Mesendoderm (in vitro differentiated cells): Measurements from ENCODE around the gene KCNC1.

Experiments
- DNase-seq: peaks from one replicate; pipeline ENCODE4 v3.0.0; 2013
- H2AK5ac ChIP-seq: 2 replicates; pipeline ENCODE4 v1.6.1; 2013; ENCODE audit warnings: low read length, inconsistent platforms
- H2BK120ac ChIP-seq: 2 replicates; pipeline ENCODE4 v1.6.1; 2013; ENCODE audit warnings: low read depth, mild to moderate bottlenecking, low read length, moderate library complexity, mixed read lengths
- H2BK15ac ChIP-seq: replicated peaks from 2 replicates; pipeline ENCODE4 v1.6.1; 2013; ENCODE audit warnings: low read depth, mild to moderate bottlenecking, moderate library complexity
- H2BK5ac ChIP-seq: 2 replicates; pipeline ENCODE4 v1.6.1; 2013; ENCODE audit warnings: low read length, inconsistent platforms
- H3K18ac ChIP-seq: 2 replicates; pipeline ENCODE4 v1.6.1; 2013; ENCODE audit warnings: mild to moderate bottlenecking, low read length, mixed read lengths
- H3K23ac ChIP-seq: one replicate; pipeline ENCODE4 v1.6.1; 2013; ENCODE audit warnings: low read length
- H3K27ac ChIP-seq: 2 replicates; pipeline ENCODE4 v1.5.1; 2013; ENCODE audit warnings: low read depth, mild to moderate bottlenecking, inconsistent platforms, low read length, moderate library complexity
- H3K27me3 ChIP-seq: 2 replicates; pipeline ENCODE4 v1.6.1; 2013; ENCODE audit warnings: low read length, control low read depth, mild to moderate bottlenecking, inconsistent platforms; ENCODE audit not compliant: insufficient read depth, poor library complexity
- H3K36me3 ChIP-seq: 2 replicates; pipeline ENCODE4 v1.6.1; 2013; ENCODE audit warnings: low read length, inconsistent platforms; ENCODE audit not compliant: control insufficient read depth, insufficient read depth
- H3K4ac ChIP-seq: one replicate; pipeline ENCODE4 v1.6.1; 2013; ENCODE audit warnings: low read depth, mild to moderate bottlenecking, low read length, moderate library complexity
- H3K4me1 ChIP-seq: 2 replicates; pipeline ENCODE4 v1.6.1; 2013; ENCODE audit warnings: low read depth, low read length, inconsistent platforms; ENCODE audit not compliant: control insufficient read depth
- H3K4me2 ChIP-seq: 2 replicates; pipeline ENCODE4 v1.6.1; 2013; ENCODE audit warnings: low read length
- H3K4me3 ChIP-seq: 2 replicates; pipeline ENCODE4 v1.5.1; 2013; ENCODE audit warnings: mild to moderate bottlenecking, low read length
- H3K56ac ChIP-seq: one replicate; pipeline ENCODE4 v1.6.1; 2013; ENCODE audit warnings: low read length
- H3K79me1 ChIP-seq: 2 replicates; pipeline ENCODE4 v1.6.1; 2013; ENCODE audit warnings: low read length, inconsistent platforms
- H3K79me2 ChIP-seq: 2 replicates; pipeline ENCODE4 v1.6.1; 2013; ENCODE audit warnings: mild to moderate bottlenecking, low read length; ENCODE audit not compliant: control insufficient read depth, insufficient read depth
- H3K9ac ChIP-seq: 2 replicates; pipeline ENCODE4 v1.6.1; 2013; ENCODE audit warnings: low read length, inconsistent platforms
- H4K5ac ChIP-seq: one replicate; pipeline ENCODE4 v1.6.1; 2013; ENCODE audit warnings: low read length
- H4K8ac ChIP-seq: one replicate; pipeline ENCODE4 v1.6.1; 2013; ENCODE audit warnings: low read depth, mild to moderate bottlenecking, control low read depth, low read length, moderate library complexity
- WGBS: extraction: QIAGEN DNeasy Blood & Tissue Kit; methylation state at CpG from one replicate; pipeline ENCODE4 v1.1.7; 2013; ENCODE audit warnings: low lambda C conversion rate, missing lambda C conversion rate; ENCODE audit not compliant: insufficient coverage; ENCODE audit errors: extremely low coverage; 5-methylcytosine and 5-hydroxymethylcytosine counted together

Gene KCNC1

DNA sequence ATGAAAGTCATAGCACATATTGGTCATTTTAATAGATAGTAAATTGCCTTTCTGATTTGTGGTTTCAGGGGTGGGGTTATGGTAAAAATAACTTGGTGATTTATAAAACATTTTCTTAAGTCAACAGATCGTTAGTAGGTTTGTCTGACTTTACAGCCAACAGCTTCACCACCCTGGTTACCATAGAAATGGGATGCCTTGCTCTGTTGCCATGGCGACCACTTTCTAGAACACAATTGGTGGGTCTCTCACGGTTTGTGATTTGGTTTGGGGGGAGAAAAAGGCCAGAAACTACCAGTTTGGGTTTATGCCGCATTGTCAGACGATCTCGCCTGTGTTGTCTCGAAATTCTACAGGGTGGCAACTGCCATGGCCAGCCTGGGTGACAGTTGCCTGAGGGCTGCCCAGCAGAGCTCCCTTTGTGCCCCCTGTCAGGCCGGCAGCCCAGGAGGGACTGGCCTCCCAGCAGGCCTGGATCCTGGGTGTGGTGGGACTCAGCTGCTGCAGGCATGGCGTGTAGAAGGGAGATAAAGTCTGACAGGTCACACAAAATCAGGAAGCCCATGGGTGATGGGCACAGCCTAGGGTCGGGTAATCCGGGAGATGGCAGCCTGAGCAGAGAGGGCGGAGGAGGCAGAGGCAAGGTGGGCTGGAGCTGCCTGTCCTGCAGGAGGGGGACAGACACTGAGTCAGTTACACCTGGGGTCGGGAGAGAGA lies 30.9 kb downstream of the KCNC1 start:
- Histone ChIP-seq H3K4me1 (no peaks in the 10 kb centered on the region), H3K4ac (no peak overlapping the region), H3K27me3 (no peaks in the 10 kb centered on the region), H2BK120ac (no peak overlapping the region), H3K79me2 (no peaks in the 10 kb centered on the region), H2AK5ac (no peak overlapping the region), H3K23ac (no peak overlapping the region), H3K36me3 (no peaks in the 10 kb centered on the region), H3K18ac (no peak overlapping the region), H2BK5ac (no peak overlapping the region), H2BK15ac (no peak overlapping the region), H4K8ac (no peak overlapping the region), H3K4me3 (no peak overlapping the region), H3K27ac (no peak overlapping the region), H3K9ac (no peak overlapping the region), H4K5ac (no peak overlapping the region), H3K79me1 (no peaks in the 10 kb centered on the region), H3K56ac (no peak overlapping the region), H3K4me2 (no peak overlapping the region)
- WGBS: no CpG with 5 or more reads among the region's 13 CpGs
- peak; percentile 63 for DNase-seq

DNA sequence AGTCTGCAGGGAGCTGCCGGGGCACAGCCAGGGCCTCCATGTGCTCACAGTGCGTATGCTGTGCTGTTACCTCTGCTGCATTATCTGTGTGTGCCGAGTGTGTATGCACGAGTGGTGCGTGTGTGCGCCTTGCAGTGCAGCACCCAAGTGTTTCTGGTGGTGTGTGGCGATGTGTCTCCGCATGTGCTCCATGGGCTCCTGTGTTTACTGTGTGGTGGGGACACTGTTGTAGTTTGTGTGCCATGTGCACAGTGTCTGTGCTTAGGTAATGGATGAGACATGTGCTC lies 31.4 kb downstream of the KCNC1 start:
- Histone ChIP-seq H3K36me3 (no peaks in the 10 kb centered on the region), H3K27ac (no peak overlapping the region), H3K79me2 (no peaks in the 10 kb centered on the region), H3K9ac (no peak overlapping the region), H3K4me2 (no peak overlapping the region), H3K56ac (no peak overlapping the region), H3K23ac (no peak overlapping the region), H3K79me1 (no peaks in the 10 kb centered on the region), H4K5ac (no peak overlapping the region), H3K4me3 (no peak overlapping the region), H3K18ac (no peak overlapping the region), H2BK5ac (no peak overlapping the region), H2BK120ac (no peak overlapping the region), H4K8ac (no peak overlapping the region), H2BK15ac (no peak overlapping the region), H3K27me3 (no peaks in the 10 kb centered on the region), H3K4ac (no peak overlapping the region), H3K4me1 (no peaks in the 10 kb centered on the region), H2AK5ac (no peak overlapping the region)
- DNase-seq: no peak
- no CpG with 5 or more reads among the region's 8 CpGs for WGBS

DNA sequence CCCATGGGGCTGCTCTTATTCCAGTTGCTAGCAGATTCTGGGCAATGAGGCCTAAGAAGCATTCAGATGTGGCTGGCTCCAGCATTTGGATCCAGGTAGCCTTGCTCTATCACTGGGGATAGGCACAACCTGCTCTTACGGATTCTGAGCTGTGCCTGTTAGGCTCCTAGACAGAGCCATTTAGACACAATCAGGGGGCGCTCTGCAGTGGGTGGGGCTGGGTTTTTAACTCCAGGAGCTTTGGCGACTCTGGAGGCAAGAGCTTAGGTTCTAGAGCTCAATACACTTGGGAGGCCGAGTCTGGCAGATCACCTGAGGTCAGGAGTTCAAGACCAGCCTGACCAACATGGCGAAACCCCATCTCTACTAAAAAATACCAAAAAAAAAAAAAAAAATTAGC lies 32.0 kb downstream of the KCNC1 start:
- WGBS: no CpG with 5 or more reads among the region's 5 CpGs
- Histone ChIP-seq H3K4me2 (no peak overlapping the region), H3K18ac (no peak overlapping the region), H4K8ac (no peak overlapping the region), H3K79me1 (no peaks in the 10 kb centered on the region), H3K27me3 (no peaks in the 10 kb centered on the region), H2AK5ac (no peak overlapping the region), H3K4ac (no peak overlapping the region), H3K79me2 (no peaks in the 10 kb centered on the region), H2BK15ac (no peak overlapping the region), H2BK120ac (no peak overlapping the region), H3K36me3 (no peaks in the 10 kb centered on the region), H3K4me3 (no peak overlapping the region), H3K4me1 (no peaks in the 10 kb centered on the region), H3K56ac (no peak overlapping the region), H3K9ac (no peak overlapping the region), H3K23ac (no peak overlapping the region), H2BK5ac (no peak overlapping the region), H3K27ac (no peak overlapping the region), H4K5ac (no peak overlapping the region)
- DNase-seq: no peak

DNA sequence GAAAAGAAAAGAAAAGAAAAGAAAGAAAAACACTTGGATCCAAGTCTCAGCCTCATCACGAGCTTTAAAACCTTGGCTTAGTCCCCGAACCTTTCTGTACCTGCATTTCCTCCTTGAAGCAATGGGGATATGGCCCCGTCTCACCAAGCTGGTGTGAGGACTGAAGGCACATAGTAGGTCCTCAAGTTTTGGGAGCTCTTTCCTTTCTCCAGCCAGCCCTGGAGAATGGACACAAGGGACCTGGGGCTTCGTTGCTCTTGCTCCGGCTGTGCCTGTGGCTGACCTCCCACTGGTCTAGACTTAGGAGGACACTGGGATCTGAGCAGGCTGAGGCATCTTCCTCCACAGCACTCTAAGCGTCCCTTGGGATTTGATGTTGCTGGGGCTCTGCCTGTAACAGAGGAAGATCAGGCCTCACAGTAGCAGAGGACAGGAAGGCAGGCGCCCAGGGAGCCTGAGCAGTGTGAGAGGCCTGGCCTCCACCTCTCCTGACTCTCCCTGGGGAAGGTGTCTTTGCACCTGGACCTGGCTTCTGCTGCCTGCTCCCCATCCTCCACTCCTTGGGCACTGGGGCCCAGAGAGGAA lies 32.8 kb downstream of the KCNC1 start:
- Histone ChIP-seq H4K8ac (no peak overlapping the region), H3K36me3 (no peaks in the 10 kb centered on the region), H3K27ac (no peak overlapping the region), H3K4me1 (no peaks in the 10 kb centered on the region), H2BK5ac (no peak overlapping the region), H2AK5ac (no peak overlapping the region), H3K18ac (no peak overlapping the region), H3K4ac (no peak overlapping the region), H3K4me2 (no peak overlapping the region), H2BK120ac (no peak overlapping the region), H3K27me3 (no peaks in the 10 kb centered on the region), H4K5ac (no peak overlapping the region), H3K56ac (no peak overlapping the region), H3K79me2 (no peaks in the 10 kb centered on the region), H2BK15ac (no peak overlapping the region), H3K23ac (no peak overlapping the region), H3K79me1 (no peaks in the 10 kb centered on the region), H3K4me3 (no peak overlapping the region), H3K9ac (no peak overlapping the region)
- WGBS: no CpG with 5 or more reads among the region's 7 CpGs
- DNase-seq: no peak

DNA sequence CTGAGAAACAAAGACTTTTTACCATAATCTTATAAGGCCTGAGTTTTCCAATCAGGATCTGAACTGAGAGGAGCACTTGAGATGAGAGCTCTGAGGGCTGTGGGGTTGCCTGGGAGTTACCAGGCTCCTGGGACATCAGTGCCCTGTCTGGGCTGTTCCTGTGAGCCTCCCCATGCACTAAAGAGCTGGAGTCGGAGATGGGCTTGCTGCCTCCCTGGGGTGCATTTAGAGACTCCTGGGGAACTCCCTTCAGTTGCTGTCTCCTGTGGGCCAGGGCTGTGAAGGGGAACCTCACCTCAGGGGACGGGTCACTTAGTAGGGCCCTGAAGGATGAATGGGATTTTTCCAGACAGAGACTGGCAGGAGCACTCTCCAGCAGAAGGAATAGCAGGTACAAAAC lies 33.3 kb downstream of the KCNC1 start:
- Histone ChIP-seq H4K5ac (no peak overlapping the region), H3K4me1 (no peaks in the 10 kb centered on the region), H2BK15ac (no peak overlapping the region), H3K4me3 (no peak overlapping the region), H3K27ac (no peak overlapping the region), H3K4ac (no peak overlapping the region), H2BK120ac (no peak overlapping the region), H2BK5ac (no peak overlapping the region), H3K23ac (no peak overlapping the region), H3K79me2 (no peaks in the 10 kb centered on the region), H3K56ac (no peak overlapping the region), H2AK5ac (no peak overlapping the region), H3K4me2 (no peak overlapping the region), H3K18ac (no peak overlapping the region), H3K79me1 (no peaks in the 10 kb centered on the region), H3K27me3 (no peaks in the 10 kb centered on the region), H3K9ac (no peak overlapping the region), H4K8ac (no peak overlapping the region), H3K36me3 (no peaks in the 10 kb centered on the region)
- no CpG with 5 or more reads among the region's 2 CpGs for WGBS
- DNase-seq: no peak

DNA sequence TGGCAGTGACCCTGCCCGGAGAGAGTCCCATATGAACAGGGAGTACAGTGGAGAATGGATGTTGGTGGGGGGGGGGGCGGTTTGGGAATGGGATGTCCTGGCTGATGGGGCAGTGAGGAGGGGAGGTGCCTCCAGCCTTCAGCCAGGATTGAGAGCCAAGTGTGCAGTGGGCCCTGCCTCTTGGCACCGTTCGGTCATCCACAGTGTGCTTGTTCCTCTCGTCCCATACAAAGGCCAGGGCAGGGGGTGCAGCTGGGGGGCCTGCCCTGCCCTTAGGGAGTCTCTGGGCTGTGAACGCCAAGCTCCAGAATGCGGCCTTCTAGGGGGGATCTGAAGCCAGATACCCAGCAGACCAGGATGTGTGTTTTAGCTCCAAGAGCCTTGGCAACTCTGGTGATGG lies 34.0 kb downstream of the KCNC1 start:
- Histone ChIP-seq H2AK5ac (no peak overlapping the region), H3K4me3 (no peak overlapping the region), H3K4me1 (no peaks in the 10 kb centered on the region), H2BK5ac (no peak overlapping the region), H2BK120ac (no peak overlapping the region), H3K27me3 (no peaks in the 10 kb centered on the region), H3K79me1 (no peaks in the 10 kb centered on the region), H3K36me3 (no peaks in the 10 kb centered on the region), H3K9ac (no peak overlapping the region), H3K4ac (no peak overlapping the region), H3K56ac (no peak overlapping the region), H3K23ac (no peak overlapping the region), H4K5ac (no peak overlapping the region), H4K8ac (no peak overlapping the region), H3K79me2 (no peaks in the 10 kb centered on the region), H2BK15ac (no peak overlapping the region), H3K4me2 (no peak overlapping the region), H3K18ac (no peak overlapping the region), H3K27ac (no peak overlapping the region)
- no CpG with 5 or more reads among the region's 7 CpGs for WGBS
- no peak for DNase-seq
